K562 (cell line): ENCODE data around the gene MLLT3. TPM values are rescaled to one million over a fixed set of nuclear protein-coding genes. Genes with fewer than 3 reads are reported as not detected.

Experiments used
- ATAC-seq: fragments of 200-7000 bp; cut with Tn5 transposase; 3 replicates; pipeline ENCODE4 v1.9.1; 2020; ENCODE audit warnings: moderate library complexity
- BruUV-seq: library from RNA; stranded (reverse); fragments of 400-500 nt; replicated peaks from 2 replicates; lab custom pipeline; 2021; lab: Mats Ljungman, UMichigan
- CTCF ChIA-PET: fragments of 300-600 bp; formaldehyde crosslinking; extraction: SDS; loops from one replicate; lab custom pipeline; 2021; ENCODE audit warnings: low intra/inter-chr PET ratio; lab: Yijun Ruan, JAX
- POLR2A ChIA-PET: fragments of 300-600, 350-650 bp; sonication (Branson Sonifier 250); formaldehyde crosslinking; extraction: SDS; loops from one replicate; lab custom pipeline; 2021; ENCODE audit warnings: antibody characterized with exemption, inconsistent platforms; lab: Yijun Ruan, JAX
- DNase-seq, 4 experiments: peaks; one replicate each; pipeline versions ENCODE4 v3.0.0 to v3.0.0-alpha.2; 2011 to 2018; ENCODE audit warnings: low spot score in 3 of 4, mixed read lengths in 3 of 4; ENCODE audit errors: extremely low read depth in 1 of 4
- FAIRE-seq: peaks from 2 replicates; lab custom pipeline; 2011; peaks lifted over from hg19 to GRCh38; lab: Jason Lieb, UNC
- H2AFZ ChIP-seq: 2 replicates; pipeline ENCODE4 v1.6.0; 2011; ENCODE audit warnings: low read depth, low read length, control low read depth, inconsistent platforms
- H3K27ac ChIP-seq: fragments of 200-600 bp; 3 replicates; pipeline ENCODE4 v1.8.0; 2011; ENCODE audit warnings: low read depth, mild to moderate bottlenecking, control low read depth, inconsistent platforms, low read length, moderate library complexity, mixed read lengths; ENCODE audit errors: extremely low read depth
- H3K27me3 ChIP-seq, 2 experiments: fragments of 300-600 bp in 1 of 2; 2 replicates in 1 of 2; 3 replicates in 1 of 2; pipeline versions ENCODE4 v1.6.0 to v1.8.0; 2011; ENCODE audit warnings: inconsistent platforms in 2 of 2, low read length in 2 of 2, mild to moderate bottlenecking in 1 of 2, mixed read lengths in 1 of 2, moderate library complexity in 1 of 2; ENCODE audit not compliant: control insufficient read depth in 2 of 2, insufficient read depth in 2 of 2
- H3K36me3 ChIP-seq: fragments of 300-600 bp; 3 replicates; pipeline ENCODE4 v1.8.0; 2011; ENCODE audit warnings: mild to moderate bottlenecking, low read length, inconsistent platforms; ENCODE audit not compliant: control insufficient read depth, insufficient read depth
- H3K4me1 ChIP-seq, 2 experiments: fragments of 200-600 bp in 1 of 2; replicated peaks in 1 of 2; 2 replicates in 1 of 2; 3 replicates in 1 of 2; pipeline versions ENCODE4 v1.5.1 to v1.8.0; 2011; ENCODE audit warnings: inconsistent platforms in 2 of 2, low read length in 2 of 2, mild to moderate bottlenecking in 1 of 2, mixed read lengths in 1 of 2, moderate library complexity in 1 of 2; ENCODE audit not compliant: control insufficient read depth in 2 of 2, insufficient read depth in 2 of 2
- H3K4me2 ChIP-seq: 2 replicates; pipeline ENCODE4 v1.6.1; 2011; ENCODE audit warnings: low read length, control low read depth, inconsistent platforms, mixed read lengths; ENCODE audit not compliant: insufficient read depth
- H3K4me3 ChIP-seq: fragments of 200-600 bp; sonication (generic), shearing (Covaris generic); 2 replicates; pipeline ENCODE4 v1.5.1; 2016; ENCODE audit warnings: control low read depth, inconsistent platforms
- H3K79me2 ChIP-seq: fragments of 200-600 bp; 3 replicates; pipeline ENCODE4 v1.8.0; 2011; ENCODE audit warnings: low read length, inconsistent platforms; ENCODE audit not compliant: control insufficient read depth, insufficient read depth
- H3K9ac ChIP-seq, 2 experiments: 2 replicates each; pipeline versions ENCODE4 v1.6.0 to v1.6.1; 2011; ENCODE audit warnings: low read depth in 2 of 2, low read length in 2 of 2, control low read depth in 1 of 2, inconsistent platforms in 1 of 2, mild to moderate bottlenecking in 1 of 2, mixed read lengths in 1 of 2; ENCODE audit not compliant: insufficient read depth in 1 of 2
- H3K9me1 ChIP-seq: one replicate; pipeline ENCODE4 v1.6.0; 2011; ENCODE audit warnings: inconsistent platforms, mild to moderate bottlenecking, low read length, moderate library complexity; ENCODE audit not compliant: control insufficient read depth, insufficient read depth
- H3K9me3 ChIP-seq: replicated peaks from 2 replicates; pipeline ENCODE4 v1.5.1; 2011; ENCODE audit warnings: low read depth, low read length, inconsistent platforms; ENCODE audit not compliant: control insufficient read depth, insufficient read depth
- H4K20me1 ChIP-seq: replicated peaks from 2 replicates; pipeline ENCODE4 v1.6.1; 2011; ENCODE audit warnings: low read length, inconsistent platforms, mixed read lengths; ENCODE audit not compliant: control insufficient read depth, insufficient read depth
- ASH1L ChIP-seq: fragments of 450-650 bp; IDR thresholded peaks from 2 replicates; pipeline ENCODE4 v1.6.1; 2018; ENCODE audit warnings: borderline replicate concordance, mild to moderate bottlenecking, low read depth; ENCODE audit not compliant: partially characterized antibody
- DDX20 ChIP-seq: fragments of 450-650 bp; IDR thresholded peaks from 2 replicates; pipeline ENCODE4 v1.6.1; 2016; ENCODE audit warnings: missing genetic modification characterization, low read depth, mild to moderate bottlenecking, missing compliant biosample characterization, moderate library complexity
- ETS2 ChIP-seq: IDR thresholded peaks from 2 replicates; pipeline ENCODE4 v1.6.1; 2016; ENCODE audit warnings: borderline replicate concordance, missing genetic modification characterization, mild to moderate bottlenecking, moderate library complexity, missing compliant biosample characterization; ENCODE audit not compliant: poor library complexity, severe bottlenecking
- FOXA3 ChIP-seq, 2 experiments: fragments of 450-650 bp in 1 of 2; sonication (generic) in 1 of 2; formaldehyde crosslinking; IDR thresholded peaks in 1 of 2; conservative IDR thresholded peaks in 1 of 2; 2 replicates each; pipeline versions ENCODE4 v1.4.0 to v1.8.0; 2020 to 2022; ENCODE audit warnings: mild to moderate bottlenecking in 2 of 2, missing genetic modification reagents in 1 of 2
- FOXJ3 ChIP-seq: sonication (generic); formaldehyde crosslinking; IDR thresholded peaks from 2 replicates; pipeline ENCODE4 v1.4.0; 2020; ENCODE audit warnings: mild to moderate bottlenecking, missing genetic modification reagents
- HNRNPH1 ChIP-seq: fragments of 200-400 bp; formaldehyde crosslinking; optimal IDR thresholded peaks from 2 replicates; pipeline ENCODE3; 2017; ENCODE audit warnings: low read depth, mild to moderate bottlenecking, low read length, moderate library complexity
- KAT7 ChIP-seq: sonication (generic); formaldehyde crosslinking; IDR thresholded peaks from 2 replicates; pipeline ENCODE4 v1.8.0; 2022; ENCODE audit warnings: missing genetic modification reagents, mild to moderate bottlenecking, borderline replicate concordance
- MAFG ChIP-seq: fragments of 450-650 bp; conservative IDR thresholded peaks from 2 replicates; pipeline ENCODE4 v1.6.1; 2016; ENCODE audit warnings: missing genetic modification characterization, missing compliant biosample characterization
- MEIS2 ChIP-seq: fragments of 450-650 bp; IDR thresholded peaks from 2 replicates; pipeline ENCODE4 v1.6.1; 2014; ENCODE audit warnings: mild to moderate bottlenecking; ENCODE audit not compliant: partially characterized antibody
- RAD51 ChIP-seq: fragments of 450-650 bp; IDR thresholded peaks from 2 replicates; pipeline ENCODE4 v1.7.1; 2016; ENCODE audit warnings: low read depth, mild to moderate bottlenecking, borderline replicate concordance
- SMARCA5 ChIP-seq: fragments of 450-650 bp; IDR thresholded peaks from 2 replicates; pipeline ENCODE4 v1.6.1; 2016
- TBL1XR1 ChIP-seq, 2 experiments: IDR thresholded peaks; 2 replicates each; pipeline ENCODE4 v1.6.1; 2012; ENCODE audit warnings: improper control_type of control experiment in 2 of 2, low read length in 2 of 2, mild to moderate bottlenecking in 1 of 2
- WGBS: fragments of 100-300 bp; shearing (Covaris generic); methylation state at CpG from one replicate; pipeline ENCODE4 v1.1.6; 2016; ENCODE audit warnings: low coverage, mixed read lengths; ENCODE audit not compliant: insufficient coverage; ENCODE audit errors: missing lambda C conversion rate; 5-methylcytosine and 5-hydroxymethylcytosine counted together
- in situ Hi-C: fragments of 300-500 bp; cut with MboI; formaldehyde crosslinking; loops from 4 replicates; pipeline ENCODE4 v1.15.0; 2018; ENCODE audit warnings: inconsistent platforms, mixed read lengths
- intact Hi-C: fragments of 100-400 bp; cut with micrococcal nuclease; formaldehyde crosslinking; loops from 2 replicates; pipeline ENCODE4 v1.14.2; 2022
- polyA plus RNA-seq, 8 experiments: library from polyadenylated mRNA; depleted of rRNA in 4 of 8; stranded (reverse) in 5 of 8; unstranded in 3 of 8; fragments of >200 nt; fragmentation: Nextera tagmentation in 2 of 8; fragmentation: Illumina TruSeq in 1 of 8; extraction: Ambion mirVana in 2 of 8; extraction: Trizol in 1 of 8; gene quantifications; 2 replicates each; pipeline versions ENCODE4 v1.2.1 to v1.2.3, GENCODE V29; 2011 to 2014; ENCODE audit warnings: inconsistent platforms in 1 of 8, missing spikeins in 1 of 8
- total RNA-seq, 7 experiments: library from RNA; depleted of rRNA in 6 of 7; stranded (reverse); fragments of >200 nt in 6 of 7; fragmentation: Illumina TruSeq in 2 of 7; extraction: Trizol in 2 of 7; gene quantifications; 2 replicates each; pipeline versions ENCODE4 v1.2.1 to v1.2.3, GENCODE V29; 2011 to 2021; ENCODE audit warnings: low replicate concordance in 1 of 7
- TF ChIP-seq, protein P1 (sequence below): fragments of 250-450 bp; sonication (Bioruptor Pico); IDR thresholded peaks from 2 replicates; pipeline ENCODE4 v1.5.0; 2020; ENCODE audit warnings: mild to moderate bottlenecking, borderline replicate concordance
- TF ChIP-seq, protein P2 (sequence below): fragments of 250-450 bp; sonication (Bioruptor Pico); IDR thresholded peaks from 2 replicates; pipeline ENCODE4 v1.4.0; 2020
- TF ChIP-seq, protein P3 (sequence below): fragments of 450-650 bp; IDR thresholded peaks from 2 replicates; pipeline ENCODE4 v1.6.1; 2016; ENCODE audit warnings: mild to moderate bottlenecking

Gene MLLT3
- total and polyA plus RNA-seq, 9 of the 15 experiments (the other 6 are each of a cell fraction or from before 2014, with no cell fraction given) = 0.07 to 0.42 (median 0.22) TPM; not detected in 4

DNA sequence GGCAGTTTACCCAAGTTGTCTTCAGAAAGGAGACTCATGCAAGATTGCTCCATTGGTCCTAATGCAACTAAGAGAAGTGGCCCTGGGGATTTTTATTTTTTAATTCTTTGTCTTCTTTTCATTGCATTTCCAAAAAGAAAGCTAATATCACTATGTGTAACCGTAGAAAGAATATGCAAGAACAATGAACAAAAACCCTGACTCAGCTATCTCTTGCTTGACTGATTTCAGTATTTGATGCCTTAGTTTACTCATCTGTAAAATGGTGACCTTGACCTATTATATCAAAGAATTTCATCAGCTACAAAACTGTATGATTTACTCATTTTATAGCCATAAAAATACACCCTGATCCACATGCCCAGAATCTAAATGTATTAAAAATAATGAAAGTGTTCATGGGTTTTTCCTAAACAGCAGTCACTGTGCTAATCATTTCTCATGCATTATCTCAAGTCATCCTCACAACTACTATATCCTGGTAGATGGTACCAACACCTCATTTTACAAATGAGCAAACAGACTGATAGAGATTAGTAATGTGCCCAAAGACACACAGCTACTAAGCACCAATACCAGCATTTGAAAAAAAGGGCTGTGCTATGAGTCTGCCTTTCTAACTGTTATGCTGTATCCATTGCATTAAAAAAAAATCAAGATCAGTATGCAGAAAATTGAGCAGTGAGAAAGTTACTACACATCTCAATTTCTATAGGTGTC, 185.7 kb downstream of the MLLT3 start:
- intact Hi-C loops = no loop called here
- Histone ChIP-seq H3K4me3 (no peak overlapping the region), H3K4me2 (no peak overlapping the region), H2AFZ (no peak overlapping the region), H3K9ac (no peak overlapping the region), H3K36me3 (no peaks in the 10 kb centered on the region), H3K9me1 (no peaks in the 10 kb centered on the region), H3K4me1 (no peaks in the 10 kb centered on the region), H3K79me2 (no peaks in the 10 kb centered on the region), H3K9me3 (no peaks in the 10 kb centered on the region), H4K20me1 (no peaks in the 10 kb centered on the region), H3K27ac (no peak overlapping the region), H3K27me3 (no peaks in the 10 kb centered on the region)
- in situ Hi-C loops = no loop called here
- ChIA-PET CTCF (no interaction called here), POLR2A (no interaction called here)
- 0% methylated on average over 1 of the region's 1 CpG for WGBS
- no TSS peak for BruUV-seq
- DNase-seq (no peak), ATAC-seq (no peak), FAIRE-seq (no peak)
- TF ChIP-seq KAT7 (no peak), DDX20 (tag) (no peak), MAFG (no peak), RAD51 (no peak), MEIS2 (no peak), TBL1XR1 (IDR thresholded peaks at IDR 0.05; ENCODE audit: low read length in 2 of 2) (no peak), ASH1L (no peak), SMARCA5 (no peak), HNRNPH1 (no peak), FOXA3 (CRISPR knock-in tag; conservative IDR thresholded peaks at IDR 0.05 in 1 of 2, IDR thresholded peaks at IDR 0.05 in 1 of 2) (no peak), ETS2 (no peak), FOXJ3 (no peak)
- TF ChIP-seq, protein P1, sequence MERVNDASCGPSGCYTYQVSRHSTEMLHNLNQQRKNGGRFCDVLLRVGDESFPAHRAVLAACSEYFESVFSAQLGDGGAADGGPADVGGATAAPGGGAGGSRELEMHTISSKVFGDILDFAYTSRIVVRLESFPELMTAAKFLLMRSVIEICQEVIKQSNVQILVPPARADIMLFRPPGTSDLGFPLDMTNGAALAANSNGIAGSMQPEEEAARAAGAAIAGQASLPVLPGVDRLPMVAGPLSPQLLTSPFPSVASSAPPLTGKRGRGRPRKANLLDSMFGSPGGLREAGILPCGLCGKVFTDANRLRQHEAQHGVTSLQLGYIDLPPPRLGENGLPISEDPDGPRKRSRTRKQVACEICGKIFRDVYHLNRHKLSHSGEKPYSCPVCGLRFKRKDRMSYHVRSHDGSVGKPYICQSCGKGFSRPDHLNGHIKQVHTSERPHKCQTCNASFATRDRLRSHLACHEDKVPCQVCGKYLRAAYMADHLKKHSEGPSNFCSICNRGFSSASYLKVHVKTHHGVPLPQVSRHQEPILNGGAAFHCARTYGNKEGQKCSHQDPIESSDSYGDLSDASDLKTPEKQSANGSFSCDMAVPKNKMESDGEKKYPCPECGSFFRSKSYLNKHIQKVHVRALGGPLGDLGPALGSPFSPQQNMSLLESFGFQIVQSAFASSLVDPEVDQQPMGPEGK (CRISPR knock-in tag) = no peak
- TF ChIP-seq, protein P2, sequence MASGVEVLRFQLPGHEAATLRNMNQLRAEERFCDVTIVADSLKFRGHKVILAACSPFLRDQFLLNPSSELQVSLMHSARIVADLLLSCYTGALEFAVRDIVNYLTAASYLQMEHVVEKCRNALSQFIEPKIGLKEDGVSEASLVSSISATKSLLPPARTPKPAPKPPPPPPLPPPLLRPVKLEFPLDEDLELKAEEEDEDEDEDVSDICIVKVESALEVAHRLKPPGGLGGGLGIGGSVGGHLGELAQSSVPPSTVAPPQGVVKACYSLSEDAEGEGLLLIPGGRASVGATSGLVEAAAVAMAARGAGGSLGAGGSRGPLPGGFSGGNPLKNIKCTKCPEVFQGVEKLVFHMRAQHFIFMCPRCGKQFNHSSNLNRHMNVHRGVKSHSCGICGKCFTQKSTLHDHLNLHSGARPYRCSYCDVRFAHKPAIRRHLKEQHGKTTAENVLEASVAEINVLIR (CRISPR knock-in tag) = no peak
- TF ChIP-seq, protein P3, sequence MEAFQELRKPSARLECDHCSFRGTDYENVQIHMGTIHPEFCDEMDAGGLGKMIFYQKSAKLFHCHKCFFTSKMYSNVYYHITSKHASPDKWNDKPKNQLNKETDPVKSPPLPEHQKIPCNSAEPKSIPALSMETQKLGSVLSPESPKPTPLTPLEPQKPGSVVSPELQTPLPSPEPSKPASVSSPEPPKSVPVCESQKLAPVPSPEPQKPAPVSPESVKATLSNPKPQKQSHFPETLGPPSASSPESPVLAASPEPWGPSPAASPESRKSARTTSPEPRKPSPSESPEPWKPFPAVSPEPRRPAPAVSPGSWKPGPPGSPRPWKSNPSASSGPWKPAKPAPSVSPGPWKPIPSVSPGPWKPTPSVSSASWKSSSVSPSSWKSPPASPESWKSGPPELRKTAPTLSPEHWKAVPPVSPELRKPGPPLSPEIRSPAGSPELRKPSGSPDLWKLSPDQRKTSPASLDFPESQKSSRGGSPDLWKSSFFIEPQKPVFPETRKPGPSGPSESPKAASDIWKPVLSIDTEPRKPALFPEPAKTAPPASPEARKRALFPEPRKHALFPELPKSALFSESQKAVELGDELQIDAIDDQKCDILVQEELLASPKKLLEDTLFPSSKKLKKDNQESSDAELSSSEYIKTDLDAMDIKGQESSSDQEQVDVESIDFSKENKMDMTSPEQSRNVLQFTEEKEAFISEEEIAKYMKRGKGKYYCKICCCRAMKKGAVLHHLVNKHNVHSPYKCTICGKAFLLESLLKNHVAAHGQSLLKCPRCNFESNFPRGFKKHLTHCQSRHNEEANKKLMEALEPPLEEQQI = no peak
